Renal cortical epithelial cell (primary cell): ENCODE measurements around the gene TAF4B. TPM values are rescaled to one million over a fixed set of nuclear protein-coding genes. Genes with fewer than 3 reads are reported as not detected.
"Not testable (repeated sequence)": the region's sequence is repeated elsewhere in the genome, so short reads cannot be mapped to it uniquely, and the experiment has no call there.

Experiments used
- DNase-seq: peaks from one replicate; pipeline ENCODE4 v3.0.0-alpha.2; 2011; ENCODE audit warnings: low read depth
- total RNA-seq: library from RNA; depleted of rRNA; stranded (reverse); fragments of >200 nt; gene quantifications from 2 replicates; pipeline ENCODE4 v1.2.3, GENCODE V29; 2014

Gene TAF4B
- total RNA-seq, 1 donor from 2014 or later = 6.8 TPM

- DNase-seq = not testable (repeated sequence)
These were observed 12.5 kb downstream of the TAF4B start for GRCh38 chr18:26238718-26239117.

GRCh38 chr18:26242392-26242791 is 16.1 kb downstream of the TAF4B start:
- DNase-seq = not testable (repeated sequence)

- DNase-seq = not testable (repeated sequence)
These were observed 19.2 kb downstream of the TAF4B start for GRCh38 chr18:26245434-26245833.

- DNase-seq = no peak
These were observed 26.2 kb downstream of the TAF4B start for GRCh38 chr18:26252411-26252810.

GRCh38 chr18:26254808-26255207 is 28.6 kb downstream of the TAF4B start:
- not testable (repeated sequence) for DNase-seq

GRCh38 chr18:26255695-26256622 is 29.7 kb downstream of the TAF4B start:
- DNase-seq = no peak

- DNase-seq = no peak
These were observed 32.5 kb downstream of the TAF4B start for GRCh38 chr18:26258711-26259110.

- not testable (repeated sequence) for DNase-seq
These were observed 33.2 kb downstream of the TAF4B start for GRCh38 chr18:26259416-26259815.

- no peak for DNase-seq
These were observed 35.9 kb downstream of the TAF4B start for GRCh38 chr18:26262156-26262555.

GRCh38 chr18:26267357-26267930 is 41.2 kb downstream of the TAF4B start:
- no peak for DNase-seq

GRCh38 chr18:26268454-26268853 is 42.2 kb downstream of the TAF4B start:
- DNase-seq = peak; percentile 10

- no peak for DNase-seq
These were observed 45.8 kb downstream of the TAF4B start for GRCh38 chr18:26271917-26272549.

GRCh38 chr18:26277374-26277773 is 51.1 kb downstream of the TAF4B start:
- no peak for DNase-seq

- DNase-seq = no peak
These were observed 53.2 kb downstream of the TAF4B start for GRCh38 chr18:26279428-26279827.

GRCh38 chr18:26286008-26286407 is 59.8 kb downstream of the TAF4B start:
- no peak for DNase-seq

GRCh38 chr18:26287644-26288043 is 61.4 kb downstream of the TAF4B start:
- DNase-seq = no peak

GRCh38 chr18:26290385-26290784 is 64.1 kb downstream of the TAF4B start:
- no peak for DNase-seq

- DNase-seq = no peak
These were observed 67.7 kb downstream of the TAF4B start for GRCh38 chr18:26293982-26294381.

- DNase-seq = no peak
These were observed 71.9 kb downstream of the TAF4B start for GRCh38 chr18:26298107-26298506.

GRCh38 chr18:26301681-26302080 is 75.4 kb downstream of the TAF4B start:
- peak; percentile 93 for DNase-seq

GRCh38 chr18:26303222-26303621 is 77.0 kb downstream of the TAF4B start:
- DNase-seq = not testable (repeated sequence)

- peak; percentile 59 for DNase-seq
These were observed 78.3 kb downstream of the TAF4B start for GRCh38 chr18:26304511-26304910.
